ENCODE results near the gene ADAM19.

DNA sequence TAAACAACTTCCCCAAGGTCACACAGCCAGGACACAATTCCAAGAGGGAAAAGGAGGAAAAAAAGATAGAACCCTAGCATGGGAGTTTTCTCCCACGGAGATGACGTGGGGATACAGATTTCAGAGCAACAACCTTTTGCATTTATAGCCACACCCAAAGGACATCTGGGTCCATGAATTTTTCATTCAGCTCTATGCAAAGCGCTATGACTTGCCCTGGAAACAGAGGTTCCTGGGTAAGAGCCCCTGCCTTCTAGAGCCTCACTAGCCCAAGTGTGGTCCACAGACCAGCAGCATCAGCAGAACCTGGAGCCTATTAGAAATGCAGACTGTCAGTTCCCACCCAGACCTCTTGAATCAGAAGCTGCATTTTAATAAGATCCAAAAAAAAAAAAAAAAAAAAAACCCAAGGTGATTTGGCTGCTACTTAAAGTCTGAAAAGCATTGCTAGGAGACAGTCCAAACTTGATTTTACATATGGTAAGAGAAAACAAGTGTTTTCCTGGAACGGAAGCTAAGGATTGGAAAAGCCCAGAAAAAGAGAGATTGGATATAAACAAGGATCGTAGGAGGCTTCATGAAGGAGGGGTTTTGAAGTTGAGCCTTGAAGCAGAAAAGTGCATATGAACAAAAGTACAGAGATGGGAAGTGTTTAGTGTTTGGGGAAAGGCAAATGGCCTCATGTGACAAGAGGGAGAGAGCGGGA is 17.6 kb upstream of the ADAM19 start:
- no peak for TF ChIP-seq POLR2A (IDR thresholded peaks at IDR 0.05; ENCODE audit: low read length)
- TF ChIP-seq GATA1 (IDR thresholded peaks at IDR 0.05; ENCODE audit: low read depth, low read length), result no peak

All from erythroblast (primary cell).